ENCODE measurements around the gene L3MBTL4.

L3MBTL4 gene

DNA sequence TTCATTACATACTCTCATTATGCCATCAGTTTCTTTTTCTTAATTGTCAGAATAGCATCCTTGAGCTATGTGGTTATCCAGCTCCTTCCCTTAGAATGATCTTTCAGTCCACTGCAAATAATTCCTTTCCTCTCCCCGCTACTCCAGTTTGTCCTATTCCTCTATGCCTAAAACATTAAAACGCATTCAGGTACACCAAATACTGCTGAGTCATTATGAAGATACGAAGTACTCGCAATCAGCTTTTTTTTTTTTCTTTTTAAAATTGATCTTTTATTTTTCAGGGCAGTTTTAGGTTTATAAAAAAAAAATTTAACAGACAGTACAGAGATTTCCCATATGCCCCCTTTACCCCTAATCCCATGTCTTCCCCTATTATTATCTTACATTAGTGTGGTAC, 354.6 kb downstream of the L3MBTL4 start:
- Histone ChIP-seq H3K9me3 (ENCODE audit: severe bottlenecking) (no peaks in the 10 kb centered on the region), H3K36me3 (no peaks in the 10 kb centered on the region), H3K4me3 (ENCODE audit: low read depth, low read length) (no peak overlapping the region), H3K27me3 (ENCODE audit: insufficient read depth, low read depth, severe bottlenecking) (no peaks in the 10 kb centered on the region), H3K27ac (no peak overlapping the region)
- TF ChIP-seq, protein P1, sequence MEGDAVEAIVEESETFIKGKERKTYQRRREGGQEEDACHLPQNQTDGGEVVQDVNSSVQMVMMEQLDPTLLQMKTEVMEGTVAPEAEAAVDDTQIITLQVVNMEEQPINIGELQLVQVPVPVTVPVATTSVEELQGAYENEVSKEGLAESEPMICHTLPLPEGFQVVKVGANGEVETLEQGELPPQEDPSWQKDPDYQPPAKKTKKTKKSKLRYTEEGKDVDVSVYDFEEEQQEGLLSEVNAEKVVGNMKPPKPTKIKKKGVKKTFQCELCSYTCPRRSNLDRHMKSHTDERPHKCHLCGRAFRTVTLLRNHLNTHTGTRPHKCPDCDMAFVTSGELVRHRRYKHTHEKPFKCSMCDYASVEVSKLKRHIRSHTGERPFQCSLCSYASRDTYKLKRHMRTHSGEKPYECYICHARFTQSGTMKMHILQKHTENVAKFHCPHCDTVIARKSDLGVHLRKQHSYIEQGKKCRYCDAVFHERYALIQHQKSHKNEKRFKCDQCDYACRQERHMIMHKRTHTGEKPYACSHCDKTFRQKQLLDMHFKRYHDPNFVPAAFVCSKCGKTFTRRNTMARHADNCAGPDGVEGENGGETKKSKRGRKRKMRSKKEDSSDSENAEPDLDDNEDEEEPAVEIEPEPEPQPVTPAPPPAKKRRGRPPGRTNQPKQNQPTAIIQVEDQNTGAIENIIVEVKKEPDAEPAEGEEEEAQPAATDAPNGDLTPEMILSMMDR (IDR thresholded peaks at IDR 0.05; ENCODE audit: low read depth, low read length), result no peak
- no peak for DNase-seq

DNA sequence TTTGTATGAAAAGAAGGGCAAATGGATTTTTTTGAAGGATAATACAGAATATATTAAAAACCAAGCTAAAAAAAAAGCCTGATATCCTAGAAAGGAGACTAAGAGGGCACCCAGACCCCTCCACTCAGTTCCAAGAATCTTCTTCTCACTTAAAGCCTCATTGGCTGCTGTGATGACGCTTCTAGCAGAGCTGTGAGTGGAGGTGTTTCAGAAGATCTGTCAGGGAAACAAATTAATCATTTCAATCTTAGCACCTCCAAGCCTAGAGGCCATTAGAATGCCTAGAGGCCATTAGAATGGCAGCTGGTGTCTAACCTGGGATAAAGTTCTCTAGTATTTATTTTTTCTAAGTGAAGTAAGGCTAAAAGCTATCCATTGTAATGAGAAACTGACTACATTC, 355.2 kb downstream of the L3MBTL4 start:
- no peaks in the 10 kb centered on the region for H3K36me3 ChIP-seq
- H3K9me3 ChIP-seq (ENCODE audit: severe bottlenecking), result no peaks in the 10 kb centered on the region
- H3K4me3 ChIP-seq (ENCODE audit: low read depth, low read length), result no peak overlapping the region
- DNase-seq, result no peak
- H3K27me3 ChIP-seq (ENCODE audit: insufficient read depth, low read depth, severe bottlenecking), result no peaks in the 10 kb centered on the region
- TF ChIP-seq, protein P1 (IDR thresholded peaks at IDR 0.05; ENCODE audit: low read depth, low read length), result no peak
- no peak overlapping the region for H3K27ac ChIP-seq

GRCh38 chr18:6058941-6059340, 355.8 kb downstream of the L3MBTL4 start:
- DNase-seq, result no peak
- no peak overlapping the region for H3K27ac ChIP-seq
- no peaks in the 10 kb centered on the region for H3K9me3 ChIP-seq (ENCODE audit: severe bottlenecking)
- no peaks in the 10 kb centered on the region for H3K36me3 ChIP-seq
- no peaks in the 10 kb centered on the region for H3K27me3 ChIP-seq (ENCODE audit: insufficient read depth, low read depth, severe bottlenecking)
- TF ChIP-seq, protein P1 (IDR thresholded peaks at IDR 0.05; ENCODE audit: low read depth, low read length), result no peak
- no peak overlapping the region for H3K4me3 ChIP-seq (ENCODE audit: low read depth, low read length)

DNA sequence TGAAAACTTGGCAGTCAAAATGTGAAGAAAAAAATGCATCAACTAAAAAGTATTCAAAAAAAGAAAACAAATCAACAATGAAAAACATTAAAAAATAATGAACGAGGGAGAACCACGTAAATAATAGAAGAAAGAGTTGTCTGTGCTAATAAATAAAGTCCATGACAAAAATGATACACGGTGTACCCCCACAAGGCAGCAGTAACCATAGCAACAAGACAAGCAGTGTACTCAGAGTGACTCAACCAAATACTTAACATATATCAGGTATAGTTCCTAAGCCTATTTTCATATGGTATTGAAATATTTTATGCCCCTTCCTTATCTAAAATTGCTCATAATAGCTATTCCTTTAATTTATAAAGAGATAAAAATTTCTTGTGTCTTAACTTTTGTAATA, 357.1 kb downstream of the L3MBTL4 start:
- Histone ChIP-seq H3K36me3 (no peaks in the 10 kb centered on the region), H3K9me3 (ENCODE audit: severe bottlenecking) (no peaks in the 10 kb centered on the region), H3K27ac (no peak overlapping the region), H3K27me3 (ENCODE audit: insufficient read depth, low read depth, severe bottlenecking) (peaks cover 4% of the 10 kb centered on the region), H3K4me3 (ENCODE audit: low read depth, low read length) (no peak overlapping the region)
- TF ChIP-seq, protein P1 (IDR thresholded peaks at IDR 0.05; ENCODE audit: low read depth, low read length), result no peak
- DNase-seq, result no peak

GRCh38 chr18:6056171-6056910, 358.4 kb downstream of the L3MBTL4 start:
- Histone ChIP-seq H3K4me3 (ENCODE audit: low read depth, low read length) (no peak overlapping the region), H3K9me3 (ENCODE audit: severe bottlenecking) (no peaks in the 10 kb centered on the region), H3K36me3 (no peaks in the 10 kb centered on the region), H3K27me3 (ENCODE audit: insufficient read depth, low read depth, severe bottlenecking) (peaks cover 4% of the 10 kb centered on the region), H3K27ac (no peak overlapping the region)
- TF ChIP-seq, protein P1 (IDR thresholded peaks at IDR 0.05; ENCODE audit: low read depth, low read length), result no peak
- no peak for DNase-seq

DNA sequence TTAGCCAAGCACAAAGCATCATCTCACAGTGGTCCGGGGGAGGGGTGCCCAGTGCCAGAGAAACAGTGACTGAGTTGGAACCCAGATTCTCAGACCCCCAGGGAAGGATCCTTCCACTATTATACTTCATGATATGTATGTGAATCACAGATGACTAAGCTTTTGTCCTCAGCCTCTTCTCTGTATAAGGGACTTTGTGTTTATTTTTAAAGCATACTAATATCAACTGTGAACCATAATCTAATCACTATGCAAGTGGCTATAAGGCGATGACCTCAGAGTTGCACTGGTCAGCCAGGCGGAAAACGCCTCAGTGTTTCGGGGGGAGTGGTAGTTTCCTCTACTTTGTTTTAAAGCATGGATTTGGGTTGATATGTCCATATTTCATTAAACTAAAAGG, 359.0 kb downstream of the L3MBTL4 start:
- TF ChIP-seq, protein P1 (IDR thresholded peaks at IDR 0.05; ENCODE audit: low read depth, low read length), result no peak
- no peak overlapping the region for H3K4me3 ChIP-seq (ENCODE audit: low read depth, low read length)
- DNase-seq, result no peak
- no peaks in the 10 kb centered on the region for H3K36me3 ChIP-seq
- peaks cover 4% of the 10 kb centered on the region for H3K27me3 ChIP-seq (ENCODE audit: insufficient read depth, low read depth, severe bottlenecking)
- H3K9me3 ChIP-seq (ENCODE audit: severe bottlenecking), result no peaks in the 10 kb centered on the region
- H3K27ac ChIP-seq, result no peak overlapping the region

Measured in WERI-Rb-1 (cell line).